ENCODE data around the gene PTMA. TPM values are rescaled to one million over a fixed set of nuclear protein-coding genes. Genes with fewer than 3 reads are reported as not detected.

Gene PTMA
- total and polyA plus RNA-seq, 2 of the 4 experiments (the other 2 are of a cell fraction), result 380 to 742 TPM

GRCh38 chr2:231722721-231723307 lies 14.5 kb downstream of the PTMA start (continued):
- TF ChIP-seq ELK1 (IDR thresholded peaks at IDR 0.05; ENCODE audit: borderline replicate concordance, low read depth, low read length) (no peak), RFX5 (IDR thresholded peaks at IDR 0.05; ENCODE audit: low read depth, low read length) (no peak), NFE2L2 (IDR thresholded peaks at IDR 0.05; ENCODE audit: low read depth, low read length) (no peak), CEBPB (IDR thresholded peaks at IDR 0.05; ENCODE audit: low read depth, low read length) (no peak), RCOR1 (IDR thresholded peaks at IDR 0.05; ENCODE audit: insufficient replicate concordance, low read length) (no peak), MAFK (IDR thresholded peaks at IDR 0.05; ENCODE audit: low read depth, low read length) (no peak)

Measured in IMR-90 (cell line).